H1 (cell line): ENCODE measurements around the gene GALNT13. TPM values are rescaled to one million over a fixed set of nuclear protein-coding genes. Genes with fewer than 3 reads are reported as not detected.

ENCODE experiments used
- CTCF ChIA-PET: fragments of 300-600 bp; sonication (Branson Sonifier 250); formaldehyde crosslinking; loops from one replicate; lab custom pipeline; 2021; ENCODE audit not compliant: partially characterized antibody; lab: Charles Lee
- POLR2A ChIA-PET: fragments of 300-600 bp; sonication (Branson Sonifier 250); formaldehyde crosslinking; loops from one replicate; lab custom pipeline; 2021; ENCODE audit warnings: inconsistent platforms; ENCODE audit not compliant: partially characterized antibody; lab: Charles Lee
- DNase-seq, 2 experiments: peaks; one replicate each; pipeline versions ENCODE4 v3.0.0 to v3.0.0-alpha.2; 2010 to 2022; ENCODE audit warnings: low spot score in 2 of 2, low read depth in 1 of 2, mixed read lengths in 1 of 2
- FAIRE-seq: peaks from 2 replicates; lab custom pipeline; 2011; peaks lifted over from hg19 to GRCh38; lab: Jason Lieb, UNC
- H2AFZ ChIP-seq: 2 replicates; pipeline ENCODE4 v1.8.1; 2012; ENCODE audit warnings: low read length, inconsistent platforms
- H2AK5ac ChIP-seq: 2 replicates; pipeline ENCODE4 v1.6.1; 2013; ENCODE audit warnings: low read depth, low read length
- H2BK120ac ChIP-seq: replicated peaks from 2 replicates; pipeline ENCODE3; 2013; ENCODE audit warnings: low read depth, low read length, inconsistent platforms
- H2BK12ac ChIP-seq: 2 replicates; pipeline ENCODE4 v1.6.1; 2013; ENCODE audit warnings: low read depth, low read length
- H2BK15ac ChIP-seq: 2 replicates; pipeline ENCODE4 v1.6.1; 2013; ENCODE audit warnings: low read length
- H2BK20ac ChIP-seq: 2 replicates; pipeline ENCODE4 v1.6.1; 2013; ENCODE audit warnings: low read length
- H2BK5ac ChIP-seq: 2 replicates; pipeline ENCODE4 v1.6.1; 2013; ENCODE audit warnings: low read depth, low read length
- H3K14ac ChIP-seq: 2 replicates; pipeline ENCODE4 v1.6.1; 2013; ENCODE audit warnings: inconsistent platforms; ENCODE audit not compliant: insufficient read length
- H3K18ac ChIP-seq: 2 replicates; pipeline ENCODE4 v1.6.1; 2013; ENCODE audit warnings: low read length; ENCODE audit errors: extremely low read depth
- H3K23ac ChIP-seq: 2 replicates; pipeline ENCODE4 v1.6.1; 2013; ENCODE audit warnings: inconsistent platforms; ENCODE audit not compliant: insufficient read length
- H3K23me2 ChIP-seq: 2 replicates; pipeline ENCODE4 v1.6.1; 2013; ENCODE audit warnings: low read depth, low read length
- H3K27ac ChIP-seq: 2 replicates; pipeline ENCODE4 v1.6.1; 2011; ENCODE audit warnings: low read depth, low read length, inconsistent platforms
- H3K27me3 ChIP-seq, 4 experiments: replicated peaks in 1 of 4; 1 replicate in 1 of 4; 2 replicates in 3 of 4; pipeline versions ENCODE4 v1.6.1 to v1.8.1; 2011 to 2013; ENCODE audit warnings: low read length in 3 of 4, mild to moderate bottlenecking in 3 of 4, inconsistent platforms in 2 of 4, mixed read lengths in 2 of 4, moderate library complexity in 1 of 4; ENCODE audit not compliant: control insufficient read depth in 3 of 4, insufficient read depth in 3 of 4; ENCODE audit errors: extremely low read depth in 1 of 4
- H3K36me3 ChIP-seq, 4 experiments: 2 replicates each; pipeline versions ENCODE4 v1.6.1 to v1.8.1; 2011 to 2013; ENCODE audit warnings: mild to moderate bottlenecking in 4 of 4, low read length in 3 of 4, moderate library complexity in 2 of 4, control low read depth in 1 of 4, inconsistent platforms in 1 of 4; ENCODE audit not compliant: insufficient read depth in 4 of 4, control insufficient read depth in 2 of 4
- H3K4ac ChIP-seq: replicated peaks from 2 replicates; pipeline ENCODE3; 2013; ENCODE audit warnings: low read length, low read depth, mixed read lengths, inconsistent platforms; ENCODE audit not compliant: insufficient read length
- H3K4me1 ChIP-seq, 4 experiments: replicated peaks in 1 of 4; 1 replicate in 1 of 4; 2 replicates in 3 of 4; pipeline versions ENCODE4 v1.6.1 to v1.8.1; 2011 to 2013; ENCODE audit warnings: low read length in 3 of 4, inconsistent platforms in 2 of 4, mixed read lengths in 1 of 4; ENCODE audit not compliant: insufficient read depth in 4 of 4, control insufficient read depth in 3 of 4
- H3K4me2 ChIP-seq, 2 experiments: 2 replicates each; pipeline versions ENCODE4 v1.6.1 to v1.8.1; 2011 to 2013; ENCODE audit warnings: low read depth in 2 of 2, low read length in 2 of 2, control low read depth in 1 of 2, inconsistent platforms in 1 of 2, mild to moderate bottlenecking in 1 of 2; ENCODE audit not compliant: insufficient read depth in 1 of 2
- H3K4me3 ChIP-seq, 4 experiments: fragments of 200-600, 300-600 bp in 1 of 4; sonication (generic), shearing (Covaris generic), sonication (Bioruptor Twin) in 1 of 4; 2 replicates each; pipeline versions ENCODE4 v1.5.1 to v1.8.1; 2011 to 2016; ENCODE audit warnings: low read length in 4 of 4, low read depth in 3 of 4, control low read depth in 2 of 4, inconsistent platforms in 2 of 4, mild to moderate bottlenecking in 2 of 4, mixed read lengths in 1 of 4, moderate library complexity in 1 of 4; ENCODE audit not compliant: insufficient read depth in 2 of 4; ENCODE audit errors: extremely low read depth in 1 of 4
- H3K56ac ChIP-seq: replicated peaks from 2 replicates; pipeline ENCODE3; 2013; ENCODE audit warnings: low read depth, mild to moderate bottlenecking, mixed read lengths, low read length, inconsistent platforms; ENCODE audit not compliant: insufficient read length
- H3K79me1 ChIP-seq: 2 replicates; pipeline ENCODE4 v1.6.1; 2013; ENCODE audit warnings: low read depth, low read length, control low read depth
- H3K79me2 ChIP-seq, 2 experiments: 2 replicates each; pipeline versions ENCODE4 v1.6.1 to v1.8.1; 2012 to 2013; ENCODE audit warnings: low read length in 2 of 2, mild to moderate bottlenecking in 2 of 2, inconsistent platforms in 1 of 2; ENCODE audit not compliant: insufficient read depth in 2 of 2, control insufficient read depth in 1 of 2
- H3K9ac ChIP-seq, 4 experiments: replicated peaks in 1 of 4; 1 replicate in 1 of 4; 2 replicates in 3 of 4; pipeline versions ENCODE4 v1.6.1 to v1.8.1; 2011 to 2013; ENCODE audit warnings: low read depth in 3 of 4, low read length in 3 of 4, control low read depth in 2 of 4, mild to moderate bottlenecking in 2 of 4, moderate library complexity in 2 of 4, inconsistent platforms in 1 of 4; ENCODE audit errors: extremely low read depth in 1 of 4
- H3K9me3 ChIP-seq, 2 experiments: 2 replicates each; pipeline versions ENCODE4 v1.6.1 to v1.8.1; 2012 to 2013; ENCODE audit warnings: mild to moderate bottlenecking in 2 of 2, moderate library complexity in 2 of 2, control low read depth in 1 of 2, inconsistent platforms in 1 of 2, low read depth in 1 of 2, low read length in 1 of 2, mixed read lengths in 1 of 2; ENCODE audit not compliant: insufficient read depth in 2 of 2
- H4K20me1 ChIP-seq, 2 experiments: replicated peaks in 1 of 2; 2 replicates each; pipeline versions ENCODE3 to v1.8.1; 2011 to 2013; ENCODE audit warnings: inconsistent platforms in 2 of 2, low read length in 2 of 2, mild to moderate bottlenecking in 1 of 2; ENCODE audit not compliant: insufficient read depth in 2 of 2, control insufficient read depth in 1 of 2
- H4K5ac ChIP-seq: 2 replicates; pipeline ENCODE4 v1.6.1; 2013; ENCODE audit warnings: low read length, low read depth, mixed read lengths, inconsistent platforms; ENCODE audit not compliant: insufficient read length
- H4K8ac ChIP-seq: 2 replicates; pipeline ENCODE4 v1.8.0; 2013; ENCODE audit warnings: mild to moderate bottlenecking, moderate library complexity, low read length, inconsistent platforms; ENCODE audit not compliant: insufficient read depth; ENCODE audit errors: extremely low read depth
- H4K91ac ChIP-seq: replicated peaks from 2 replicates; pipeline ENCODE3; 2013; ENCODE audit warnings: low read length, mixed read lengths, inconsistent platforms; ENCODE audit not compliant: insufficient read length
- ASH2L ChIP-seq: fragments of 200-600, 300-600 bp; sonication (generic); IDR thresholded peaks from one replicate; pipeline ENCODE4 v1.7.1; 2017; ENCODE audit warnings: low read length
- BACH1 ChIP-seq: IDR thresholded peaks from 2 replicates; pipeline ENCODE4 v1.6.1; 2012; ENCODE audit warnings: low read length, improper control_type of control experiment
- CBX8 ChIP-seq: fragments of 300-800, 300-1000 bp; sonication (generic); IDR thresholded peaks from 2 replicates; pipeline ENCODE4 v1.7.1; 2016; ENCODE audit warnings: low read depth, low read length, borderline replicate concordance
- CTCF ChIP-seq, 3 experiments: IDR thresholded peaks; 1 replicate in 2 of 3; 2 replicates in 1 of 3; pipeline versions ENCODE4 v1.5.1 to v1.6.1; 2011; ENCODE audit warnings: low read length in 3 of 3, mild to moderate bottlenecking in 3 of 3, inconsistent platforms in 2 of 3, low read depth in 1 of 3, moderate library complexity in 1 of 3; ENCODE audit not compliant: insufficient read depth in 1 of 3; ENCODE audit errors: control extremely low read depth in 1 of 3
- EGR1 ChIP-seq: IDR thresholded peaks from 2 replicates; pipeline ENCODE4 v1.6.1; 2011; ENCODE audit warnings: low read depth, low read length, borderline replicate concordance
- HDAC2 ChIP-seq, 2 experiments: fragments of 300-600 bp in 1 of 2; sonication (generic) in 1 of 2; IDR thresholded peaks; 2 replicates each; pipeline ENCODE4 v1.6.1; 2011 to 2012; ENCODE audit warnings: low read depth in 2 of 2, low read length in 2 of 2, mild to moderate bottlenecking in 2 of 2, moderate library complexity in 2 of 2, borderline replicate concordance in 1 of 2, inconsistent platforms in 1 of 2
- MAX ChIP-seq: IDR thresholded peaks from 2 replicates; pipeline ENCODE4 v1.6.1; 2012; ENCODE audit warnings: inconsistent platforms
- POLR2A ChIP-seq, 2 experiments: IDR thresholded peaks; 1 replicate in 1 of 2; 2 replicates in 1 of 2; pipeline ENCODE4 v1.6.1; 2011; ENCODE audit warnings: low read depth in 2 of 2, low read length in 2 of 2, mild to moderate bottlenecking in 2 of 2; ENCODE audit errors: control extremely low read depth in 1 of 2
- RNF2 ChIP-seq: fragments of 200-900, 300-1000 bp; sonication (generic); IDR thresholded peaks from 2 replicates; pipeline ENCODE4 v1.7.1; 2016; ENCODE audit warnings: borderline replicate concordance, low read depth, mild to moderate bottlenecking, antibody characterized with exemption, low read length; ENCODE audit not compliant: poor library complexity, severe bottlenecking; ENCODE audit errors: missing control alignments
- SP1 ChIP-seq: IDR thresholded peaks from 2 replicates; pipeline ENCODE4 v1.6.1; 2011; ENCODE audit warnings: low read depth, low read length
- TBP ChIP-seq: IDR thresholded peaks from 2 replicates; pipeline ENCODE4 v1.6.1; 2011; ENCODE audit warnings: low read depth, low read length, improper control_type of control experiment
- YY1 ChIP-seq: IDR thresholded peaks from 2 replicates; pipeline ENCODE4 v1.6.1; 2011; ENCODE audit warnings: low read depth, mild to moderate bottlenecking, low read length
- WGBS, 2 experiments: shearing (Covaris generic) in 1 of 2; methylation state at CpG; one replicate each; pipeline versions ENCODE4 v1.1.6 to v1.1.7; 2013 to 2015; ENCODE audit warnings: low lambda C conversion rate in 2 of 2, mixed read lengths in 2 of 2, inconsistent platforms in 1 of 2, low coverage in 1 of 2, missing lambda C conversion rate in 1 of 2; ENCODE audit not compliant: insufficient replicate concordance in 2 of 2, insufficient coverage in 1 of 2, insufficient read length in 1 of 2; ENCODE audit errors: extremely low coverage in 1 of 2, missing lambda C conversion rate in 1 of 2; 5-methylcytosine and 5-hydroxymethylcytosine counted together
- polyA plus RNA-seq, 7 experiments: library from polyadenylated mRNA; depleted of rRNA in 3 of 7; stranded (reverse) in 5 of 7; unstranded in 2 of 7; fragments of >200 nt in 5 of 7; fragments of 200-250 nt in 2 of 7; gene quantifications; 1 replicate in 5 of 7; 2 replicates in 1 of 7; 4 replicates in 1 of 7; pipeline versions ENCODE4 v1.2.1 to v1.2.3, GENCODE V29; 2011 to 2013; ENCODE audit warnings: missing spikeins in 2 of 7, mixed read lengths in 2 of 7
- total RNA-seq: library from RNA; stranded (reverse); fragmentation: NEBNext Ultra II Directional; extraction: Animal tissue kit (Norgen Biotek cat#: 25700); gene quantifications from 2 replicates; pipeline ENCODE4 v1.2.1, GENCODE V29; 2021

The GALNT13 gene
- total and polyA plus RNA-seq, 2 of the 8 experiments (the other 6 are each of a cell fraction or from before 2014, with no cell fraction given): 3.2 to 9.6 TPM

- no peaks in the 10 kb centered on the region for H3K4me1 ChIP-seq
- no peak overlapping the region for H3K23ac ChIP-seq
- no peaks in the 10 kb centered on the region for H3K79me1 ChIP-seq
- DNase-seq: no peak
- H3K9ac ChIP-seq: no peak overlapping the region
- no peak overlapping the region for H3K4me2 ChIP-seq
- no peak overlapping the region for H2BK12ac ChIP-seq
- no peak overlapping the region for H4K8ac ChIP-seq
- no peak overlapping the region for H4K91ac ChIP-seq
- H3K27ac ChIP-seq: no peak overlapping the region
- no peak overlapping the region for H2BK20ac ChIP-seq
- H2BK5ac ChIP-seq: no peak overlapping the region
- H3K4me3 ChIP-seq: no peak overlapping the region
- H3K9me3 ChIP-seq: no peaks in the 10 kb centered on the region
- H3K4ac ChIP-seq: no peak overlapping the region
- no peaks in the 10 kb centered on the region for H3K79me2 ChIP-seq
- ChIA-PET POLR2A (no interaction called here), CTCF (interaction anchor here (1.4 kb wide), 1 partner anchor 14 kb away, joined by 8 read pairs; no protein-coding TSS in a partner anchor)
- no peak overlapping the region for H3K56ac ChIP-seq
- no peak overlapping the region for H3K14ac ChIP-seq
- no peak overlapping the region for H2AK5ac ChIP-seq
- no peak overlapping the region for H2BK15ac ChIP-seq
- H3K36me3 ChIP-seq: no peaks in the 10 kb centered on the region
- 69% methylated on average over 3 of the region's 3 CpGs; no CpG with 5 or more reads in 1 of the 2 experiments for WGBS, 2 experiments
- no peak overlapping the region for H2AFZ ChIP-seq
- peaks cover 2% of the 10 kb centered on the region; the same call in 1 of the 2 replicates for H3K23me2 ChIP-seq
- H4K5ac ChIP-seq: no peak overlapping the region
- H4K20me1 ChIP-seq: no peaks in the 10 kb centered on the region
- FAIRE-seq: no peak
- H2BK120ac ChIP-seq: no peak overlapping the region
- no peaks in the 10 kb centered on the region for H3K27me3 ChIP-seq
- H3K18ac ChIP-seq: no peak overlapping the region
- no peak for TF ChIP-seq RNF2
- TF ChIP-seq MAX: no peak
- no peak for TF ChIP-seq HDAC2 (IDR thresholded peaks at IDR 0.05; ENCODE audit: borderline replicate concordance in 1 of 2, low read depth in 2 of 2, low read length in 2 of 2)
- TF ChIP-seq CTCF (IDR thresholded peaks at IDR 0.05; ENCODE audit: control extremely low read depth in 1 of 3, insufficient read depth in 1 of 3, low read depth in 1 of 3, low read length in 3 of 3): no peak
- no peak for TF ChIP-seq YY1
- no peak for TF ChIP-seq POLR2A (IDR thresholded peaks at IDR 0.05; ENCODE audit: control extremely low read depth in 1 of 2, low read depth in 2 of 2, low read length in 2 of 2)
- no peak for TF ChIP-seq SP1
- no peak for TF ChIP-seq TBP
- no peak for TF ChIP-seq EGR1
- TF ChIP-seq BACH1: no peak
- no peak for TF ChIP-seq CBX8
- no peak for TF ChIP-seq ASH2L
These were observed 262.1 kb downstream of the GALNT13 start for GRCh38 chr2:154133823-154134222.
